Spleen (tissue), 11 donors: ENCODE results near the gene BRSK2. TPM values are rescaled to one million over a fixed set of nuclear protein-coding genes. Genes with fewer than 3 reads are reported as not detected.

Experiments
- DNase-seq: peaks from one replicate; pipeline ENCODE4 v3.0.0-alpha.2; 2020
- H3K27ac ChIP-seq, 8 donors: fragments of 200-600 bp; sonication (generic) in 7 of 8; 1 replicate in 4 of 8; 2 replicates in 4 of 8; pipeline versions ENCODE4 v1.5.0 to v1.8.0; 2016 to 2021; ENCODE audit warnings: inconsistent platforms in 4 of 8, mild to moderate bottlenecking in 4 of 8, moderate library complexity in 1 of 8
- H3K27me3 ChIP-seq, 7 donors: fragments of 200-600 bp; sonication (generic) in 6 of 7; replicated peaks in 1 of 7; 1 replicate in 4 of 7; 2 replicates in 3 of 7; pipeline versions ENCODE4 v1.5.0 to v1.8.0; 2016 to 2021; ENCODE audit warnings: inconsistent platforms in 3 of 7, mild to moderate bottlenecking in 1 of 7
- H3K36me3 ChIP-seq, 6 donors: fragments of 200-600 bp; sonication (generic) in 5 of 6; 1 replicate in 4 of 6; 2 replicates in 2 of 6; pipeline versions ENCODE4 v1.5.0 to v1.8.0; 2016 to 2021; ENCODE audit warnings: inconsistent platforms in 2 of 6
- H3K4me1 ChIP-seq, 6 donors: fragments of 200-600 bp; sonication (generic) in 5 of 6; 1 replicate in 3 of 6; 2 replicates in 3 of 6; pipeline versions ENCODE4 v1.5.0 to v1.8.0; 2016 to 2021; ENCODE audit warnings: inconsistent platforms in 3 of 6
- H3K4me3 ChIP-seq, 8 donors: fragments of 200-600 bp; sonication (generic) in 7 of 8; 1 replicate in 4 of 8; 2 replicates in 4 of 8; pipeline versions ENCODE4 v1.5.0 to v1.8.0; 2016 to 2021; ENCODE audit warnings: inconsistent platforms in 4 of 8, mild to moderate bottlenecking in 4 of 8, moderate library complexity in 2 of 8
- H3K9me3 ChIP-seq, 8 donors: fragments of 200-600 bp; sonication (generic) in 7 of 8; 1 replicate in 4 of 8; 2 replicates in 4 of 8; pipeline versions ENCODE4 v1.5.0 to v1.8.0; 2016 to 2021; ENCODE audit warnings: inconsistent platforms in 4 of 8
- CTCF ChIP-seq, 11 experiments: fragments of 200-600 bp in 7 of 11; fragments of 450-650 bp in 4 of 11; sonication (generic) in 4 of 11; IDR thresholded peaks in 8 of 11; conservative IDR thresholded peaks in 3 of 11; 1 replicate in 7 of 11; 2 replicates in 4 of 11; pipeline versions ENCODE4 v1.4.0 to v1.8.0; 2016 to 2021; ENCODE audit warnings: antibody characterized with exemption in 11 of 11, inconsistent platforms in 4 of 11, mild to moderate bottlenecking in 1 of 11
- POLR2A ChIP-seq, 3 donors: fragments of 450-650 bp; IDR thresholded peaks; one replicate each; pipeline ENCODE4 v1.5.1; 2017; ENCODE audit warnings: antibody characterized with exemption in 3 of 3, mild to moderate bottlenecking in 1 of 3
- POLR2AphosphoS5 ChIP-seq, 3 donors: sonication (generic); formaldehyde crosslinking; IDR thresholded peaks; one replicate each; pipeline ENCODE4 v1.5.1; 2017; ENCODE audit warnings: antibody characterized with exemption in 3 of 3
- WGBS, 5 donors: extraction: QIAGEN DNeasy Blood & Tissue Kit in 3 of 5; methylation state at CpG; one replicate each; pipeline versions ENCODE4 v1.1.5 to v1.1.7; 2013 to 2018; 5-methylcytosine and 5-hydroxymethylcytosine counted together
- intact Hi-C: fragments of 100-400 bp; cut with DNase I; formaldehyde crosslinking; loops from one replicate; pipeline ENCODE4 v1.15.0; 2023; ENCODE audit warnings: low total_unique reads
- polyA plus RNA-seq, 3 donors: library from polyadenylated mRNA; stranded (reverse); fragments of 200-250 nt; gene quantifications; one replicate each; pipeline ENCODE4 v1.2.1, GENCODE V29; 2013
- total RNA-seq, 7 donors: library from RNA; depleted of rRNA in 3 of 7; stranded (reverse); fragments of >200 nt in 3 of 7; fragmentation: NEBNext Ultra II Directional in 4 of 7; extraction: Animal tissue kit (Norgen Biotek cat#: 25700) in 4 of 7; gene quantifications; one replicate each; pipeline versions ENCODE4 v1.1.0 to v1.2.1, GENCODE V29; 2016 to 2021
- donor health status: healthy with polysubstance abuse.
- donor health status: DM: no; HTN: no; CAD: no; lungs with moderate emphysema.
- donor health status: DM: no; HTN: no; CAD: no.
- donor health status: Bipolar disorder and iron deficiency.
- donor health status: healthy.
- donor health status: DM: no; HTN: no; CAD: no.
- donor health status: DM: yes; HTN: yes; CAD: no.

The BRSK2 gene
- total and polyA plus RNA-seq, 10 donors: 0.17 to 1.5 (median 0.42) TPM

DNA sequence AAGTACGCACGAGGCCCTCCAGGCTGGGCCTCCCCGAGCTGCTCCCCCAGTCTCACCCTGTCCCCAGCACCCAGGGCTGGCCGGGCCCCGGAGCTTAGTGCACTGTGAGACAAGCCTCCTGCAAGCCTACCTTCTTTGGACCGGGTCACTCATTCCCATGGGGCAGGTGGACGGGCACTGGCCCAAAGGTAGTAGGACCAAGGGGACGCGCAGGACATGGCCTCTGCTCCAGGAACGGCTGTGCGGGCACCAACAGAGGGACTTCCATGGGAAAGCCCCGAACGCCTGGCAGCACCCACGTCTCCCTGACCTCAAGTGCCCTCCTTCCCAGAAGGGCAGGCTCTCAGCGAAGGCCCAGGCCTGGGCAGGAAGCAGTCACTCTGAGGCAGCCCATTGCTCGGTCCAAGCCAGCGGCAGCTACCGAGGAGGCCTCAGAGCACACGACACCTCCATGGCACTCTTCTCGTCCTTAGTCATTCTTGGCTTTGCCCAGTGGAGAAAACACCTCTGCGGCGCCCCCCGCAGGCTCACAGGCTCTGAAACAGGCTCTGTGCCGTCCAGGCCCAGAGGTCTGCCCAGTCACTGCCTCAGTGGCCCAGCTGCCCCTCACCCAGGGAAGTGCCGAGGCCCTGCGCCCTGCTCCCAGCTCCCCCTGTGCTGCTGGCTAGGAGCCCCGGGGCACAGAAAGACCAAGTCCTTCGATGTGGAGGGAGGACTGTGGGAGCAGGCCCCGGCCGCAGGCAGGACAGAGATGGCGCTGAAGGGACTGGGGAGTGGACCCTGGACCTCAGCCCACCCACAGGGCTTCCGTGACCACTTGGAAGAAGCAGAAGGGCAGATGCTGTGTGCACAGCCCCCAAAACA lies 93.1 kb downstream of the BRSK2 start:
- TF ChIP-seq POLR2A (IDR thresholded peaks at IDR 0.05): no peak
- no peak for TF ChIP-seq CTCF (IDR thresholded peaks at IDR 0.05 in 8 of 11, conservative IDR thresholded peaks at IDR 0.05 in 3 of 11)
- peak; percentile 63 to 78 (median 66) for TF ChIP-seq POLR2AphosphoS5 (IDR thresholded peaks at IDR 0.05)
- DNase-seq: peak; percentile 76
- Histone ChIP-seq H3K9me3 (no peaks in the 10 kb centered on the region), H3K27me3 (no peaks in the 10 kb centered on the region), H3K4me1 (peaks cover 36 to 88% (median 58%) of the 10 kb centered on the region in 6 donors), H3K36me3 (peaks cover 0 to 61% (median 30%) of the 10 kb centered on the region in 6 donors), H3K4me3 (no peak overlapping the region), H3K27ac (peak overlapping the region in 7 of 8 donors; percentile 6 to 71 (median 51))
- 75 to 83% (median 83%) methylated on average over 19 to 32 of the region's 32 CpGs for WGBS, 5 donors
- intact Hi-C loops: no loop called here

- no peak for TF ChIP-seq POLR2AphosphoS5 (IDR thresholded peaks at IDR 0.05)
- no peak for TF ChIP-seq POLR2A (IDR thresholded peaks at IDR 0.05)
- no peak for TF ChIP-seq CTCF (IDR thresholded peaks at IDR 0.05 in 8 of 11, conservative IDR thresholded peaks at IDR 0.05 in 3 of 11)
- H3K27me3 ChIP-seq: no peaks in the 10 kb centered on the region
- H3K9me3 ChIP-seq: no peaks in the 10 kb centered on the region
- WGBS, 5 donors: 51 to 69% (median 62%) methylated on average over 4 to 6 of the region's 6 CpGs
- H3K36me3 ChIP-seq: peaks cover 0 to 55% (median 24%) of the 10 kb centered on the region in 6 donors
- peak; percentile 49 for DNase-seq
- intact Hi-C loops: no loop called here
- no peak overlapping the region for H3K4me3 ChIP-seq
- peaks cover 39 to 92% (median 64%) of the 10 kb centered on the region in 6 donors for H3K4me1 ChIP-seq
- peak overlapping the region in 6 of 8 donors; percentile 33 to 71 (median 56) for H3K27ac ChIP-seq
Observed at GRCh38 chr11:1483445-1483961, 93.8 kb downstream of the BRSK2 start.

DNA sequence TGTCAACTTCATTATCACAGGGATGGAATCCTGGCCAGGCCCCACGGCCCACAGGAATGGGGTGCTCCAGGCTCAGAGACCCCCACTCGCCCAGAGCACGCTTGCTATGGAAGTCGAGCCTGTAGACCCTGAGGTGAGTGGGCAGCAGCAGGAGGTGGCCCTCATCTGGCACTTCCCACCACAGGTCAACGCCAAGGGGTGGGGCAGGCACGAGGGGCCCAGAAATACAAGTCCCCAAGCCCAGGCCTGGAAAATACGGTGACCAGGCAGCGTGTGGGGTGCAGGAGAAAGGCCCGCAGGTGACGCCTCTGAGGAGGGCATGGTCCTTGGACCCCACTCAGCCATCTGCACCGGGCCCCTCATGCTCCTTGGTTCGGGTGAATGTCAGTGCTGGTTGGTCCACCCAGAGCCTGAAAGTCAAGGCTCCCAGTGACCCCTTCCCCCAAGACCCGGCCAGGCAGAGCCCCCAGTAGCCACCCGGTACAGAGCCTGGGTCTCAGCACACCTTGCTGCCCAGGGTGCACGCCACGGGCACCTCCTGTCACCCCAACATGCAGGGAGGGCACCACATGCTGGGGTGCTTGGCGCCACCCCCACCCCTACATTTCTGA lies 94.4 kb downstream of the BRSK2 start:
- Histone ChIP-seq H3K4me3 (no peak overlapping the region), H3K9me3 (no peaks in the 10 kb centered on the region), H3K27me3 (no peaks in the 10 kb centered on the region), H3K4me1 (peaks cover 39 to 92% (median 66%) of the 10 kb centered on the region in 6 donors), H3K27ac (peak overlapping the region in 3 of 8 donors; percentile 30 to 71 (median 60)), H3K36me3 (peaks cover 0 to 48% (median 18%) of the 10 kb centered on the region in 6 donors)
- 89 to 95% (median 93%) methylated on average over 13 to 17 of the region's 17 CpGs for WGBS, 5 donors
- TF ChIP-seq POLR2AphosphoS5 (IDR thresholded peaks at IDR 0.05) (no peak), CTCF (IDR thresholded peaks at IDR 0.05 in 8 of 11, conservative IDR thresholded peaks at IDR 0.05 in 3 of 11) (no peak), POLR2A (IDR thresholded peaks at IDR 0.05) (no peak)
- peak; percentile 52 for DNase-seq
- intact Hi-C loops: no loop called here
